Hematopoietic multipotent progenitor cell treated with erythropoietin and hydrocortisone succinate and interleukin-3 and kit ligand, for 17 days (in vitro differentiated cells): ENCODE data around the gene MAMLD1.

Source experiments
- DNase-seq: peaks from one replicate; pipeline ENCODE4 v3.0.0-alpha.2; 2015; ENCODE audit warnings: low spot score

The MAMLD1 gene

DNA sequence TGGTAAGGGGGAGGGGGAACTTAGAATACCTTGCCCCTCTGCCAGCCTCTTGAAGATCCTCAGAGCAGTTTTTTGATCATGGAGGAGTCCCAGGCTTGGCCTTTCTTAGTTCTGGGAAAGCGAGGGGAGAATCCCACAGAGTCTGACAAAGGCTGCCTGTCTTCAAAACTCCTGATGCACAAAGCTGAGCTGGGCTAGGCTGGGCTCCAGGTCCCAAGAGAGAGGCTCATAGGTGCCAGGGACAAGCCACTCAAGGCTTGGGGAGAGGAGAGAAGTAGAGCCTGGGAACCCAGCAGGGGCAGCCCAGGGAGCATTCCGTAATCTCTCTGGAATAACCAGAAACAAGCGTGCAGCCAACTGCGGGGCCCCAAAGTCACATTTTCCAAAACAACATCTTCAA lies 168.3 kb downstream of the MAMLD1 start:
- no peak for DNase-seq

DNA sequence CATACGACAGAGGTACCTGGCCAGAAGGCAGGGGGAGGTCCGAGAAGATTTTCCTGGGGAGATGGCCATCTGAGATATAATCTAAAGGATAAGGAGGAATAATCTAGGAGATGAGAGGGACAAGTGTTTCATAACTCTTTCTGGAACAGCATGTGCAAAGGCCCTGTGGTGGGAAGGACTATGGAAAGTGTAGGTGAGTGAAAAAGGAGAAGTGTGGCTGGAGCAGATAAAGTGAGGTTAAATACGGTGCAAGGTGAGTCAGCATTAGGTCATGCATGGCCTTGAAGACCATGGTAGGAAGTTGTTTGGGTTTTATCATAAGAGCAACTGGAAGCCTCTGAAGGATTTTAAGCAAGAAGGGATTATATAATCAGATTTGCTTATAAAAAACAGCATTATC lies 170.7 kb downstream of the MAMLD1 start:
- DNase-seq = no peak

DNA sequence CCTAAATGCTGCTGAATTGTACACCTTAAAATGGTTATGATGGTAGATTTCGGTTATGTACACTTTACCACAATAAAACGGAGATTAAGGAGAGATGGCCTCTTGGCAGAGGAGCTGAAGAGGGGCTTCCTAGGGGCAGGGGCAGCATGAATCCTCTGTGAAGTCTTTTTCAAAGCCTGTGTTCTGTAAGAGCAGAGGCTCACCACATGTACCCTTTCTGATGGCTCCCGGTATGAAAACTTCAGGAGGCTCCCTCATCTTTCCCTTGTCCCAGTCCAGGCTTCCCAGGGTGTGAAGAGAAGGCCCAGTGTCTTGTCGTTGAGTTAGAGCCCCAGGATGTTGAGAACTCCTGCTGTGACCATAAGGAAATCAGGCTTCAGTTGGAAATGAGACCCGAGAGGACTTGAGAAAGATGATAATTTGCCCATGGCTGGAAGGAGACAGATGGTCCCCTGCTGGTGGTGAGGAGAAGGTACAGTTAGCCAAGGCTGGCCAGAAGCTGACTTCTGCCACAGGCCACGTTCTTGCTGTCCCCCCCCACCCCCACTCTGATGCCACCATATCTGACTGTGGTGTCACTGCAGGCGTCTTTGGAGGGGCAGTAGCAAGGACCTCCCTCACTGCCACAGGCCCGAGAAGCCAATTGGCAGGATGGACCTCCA lies 173.5 kb downstream of the MAMLD1 start:
- no peak for DNase-seq

DNA sequence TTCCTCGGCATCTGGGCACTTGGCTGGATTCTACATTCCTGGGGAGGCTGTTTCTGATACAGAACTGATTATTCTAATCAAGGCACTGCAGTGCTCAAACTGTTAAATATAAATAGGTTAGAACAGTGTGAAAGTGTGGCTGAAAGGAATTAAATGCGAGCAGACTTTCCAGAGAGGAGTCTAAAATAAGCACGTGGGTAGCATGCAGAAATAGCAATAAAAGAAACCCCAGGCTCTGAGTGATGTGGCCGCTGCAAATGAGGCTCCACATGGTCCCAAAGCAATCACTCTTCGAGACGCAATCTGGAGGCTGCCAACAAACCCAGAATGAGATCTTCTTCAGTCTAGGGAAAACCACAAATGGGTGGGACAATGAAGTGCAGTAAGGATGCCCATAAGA lies 174.7 kb downstream of the MAMLD1 start:
- DNase-seq = no peak

DNA sequence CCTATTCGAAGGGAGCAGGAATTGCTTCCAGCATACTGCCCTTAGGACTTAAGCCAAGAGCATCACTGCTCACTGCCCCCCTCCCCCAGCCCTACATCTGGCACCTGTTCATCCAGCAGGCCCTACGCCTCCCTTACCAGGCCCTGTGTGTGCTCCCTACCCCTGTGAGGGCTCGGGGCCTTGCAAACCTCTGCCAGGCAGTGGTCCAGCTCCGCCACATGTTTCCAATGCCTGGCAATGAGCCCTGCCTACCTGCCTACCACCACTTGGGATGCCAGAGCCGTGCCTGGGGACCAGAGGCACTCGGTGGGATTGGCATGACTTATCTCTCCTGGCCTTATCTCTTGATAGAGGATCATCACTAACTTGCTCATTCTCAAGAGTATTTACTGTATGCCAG lies 177.8 kb downstream of the MAMLD1 start:
- no peak for DNase-seq

DNA sequence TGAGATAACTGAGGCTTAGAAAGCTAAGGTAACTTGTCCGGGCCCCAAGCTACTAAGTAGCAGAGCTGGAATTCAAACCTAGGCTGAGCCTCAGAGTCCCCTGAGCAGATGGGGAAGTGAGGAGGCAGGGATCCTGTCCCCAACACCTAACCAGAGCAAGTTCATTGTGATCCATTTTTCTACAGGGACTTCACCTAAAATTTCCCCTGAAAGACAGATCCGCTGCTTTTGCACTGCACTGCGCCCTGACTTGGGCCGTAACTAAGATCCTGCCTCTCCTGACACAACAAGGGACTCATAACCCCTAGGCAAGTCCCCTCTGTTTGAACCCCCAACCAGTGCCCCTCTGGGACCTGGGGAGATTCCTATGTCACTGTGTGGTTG lies 179.7 kb downstream of the MAMLD1 start:
- DNase-seq = no peak

DNA sequence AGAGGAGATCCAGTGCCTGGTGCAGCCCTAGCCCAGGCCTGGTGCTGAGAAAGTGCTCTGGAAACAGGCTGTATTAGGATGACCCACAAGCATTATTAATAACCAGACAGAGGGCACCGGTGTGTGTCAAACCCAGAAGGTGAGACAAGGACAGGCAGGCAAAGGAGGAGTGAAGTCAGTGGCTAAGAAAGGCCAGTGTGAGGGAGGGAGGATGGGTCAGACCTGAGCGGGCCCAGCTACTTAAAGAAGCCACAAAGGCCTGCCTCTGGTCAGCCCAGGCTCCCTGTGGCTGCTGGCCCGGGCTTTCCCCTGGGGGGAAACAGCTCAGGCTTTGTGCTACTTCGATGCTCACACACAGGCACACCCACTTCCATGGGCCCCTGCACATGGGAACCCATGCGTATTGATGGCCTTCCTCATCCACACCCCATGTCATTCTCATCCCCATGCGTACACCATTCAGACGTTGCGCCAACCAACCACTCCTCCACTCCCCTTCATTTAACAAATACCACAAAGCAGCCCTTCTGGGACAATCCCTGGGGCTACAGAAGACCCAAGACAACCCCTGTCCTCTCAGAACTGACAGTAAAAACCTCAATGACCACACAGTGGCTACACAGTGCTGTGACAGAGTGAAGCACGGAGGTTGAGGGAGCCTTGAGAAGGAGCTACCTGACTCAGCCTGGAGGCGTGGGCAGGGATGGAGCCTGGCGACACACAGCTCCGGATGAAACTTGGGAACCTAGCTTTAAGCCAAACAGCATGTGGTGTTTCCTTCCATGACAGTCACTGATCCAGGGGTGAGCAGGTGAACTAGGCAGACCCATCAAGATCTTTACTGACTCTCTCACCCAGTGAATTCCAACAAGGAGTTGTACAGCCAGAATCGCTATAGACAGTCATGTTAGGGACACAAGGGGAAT lies 180.4 kb downstream of the MAMLD1 start:
- DNase-seq = no peak

DNA sequence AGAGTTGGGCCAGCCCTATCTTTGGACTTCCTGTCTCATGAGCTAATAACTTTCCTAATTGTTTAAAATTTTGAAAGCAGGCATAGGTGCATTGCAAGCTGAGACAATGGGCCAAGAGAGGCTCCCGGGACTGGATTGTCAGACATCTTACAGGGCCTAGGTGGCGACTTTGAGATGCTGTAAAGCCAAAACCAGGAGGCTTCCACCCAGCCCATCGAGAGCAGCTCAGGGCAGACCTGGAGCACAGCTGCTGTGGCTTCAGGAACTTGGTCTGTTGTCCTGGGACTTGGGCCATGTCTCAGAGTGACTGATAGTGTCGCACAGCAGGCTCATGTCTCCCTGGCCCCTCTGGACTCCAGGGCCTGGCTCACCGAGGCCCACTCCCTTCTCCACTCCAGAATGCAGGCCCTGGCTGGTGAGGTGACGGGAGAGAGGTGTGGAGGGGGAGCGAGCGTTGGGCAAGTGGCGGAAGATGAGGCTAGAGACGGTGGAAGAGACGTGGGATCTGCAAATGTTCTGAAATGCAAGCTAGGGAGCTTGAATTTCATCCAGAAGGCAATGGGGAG lies 181.2 kb downstream of the MAMLD1 start:
- DNase-seq = no peak

DNA sequence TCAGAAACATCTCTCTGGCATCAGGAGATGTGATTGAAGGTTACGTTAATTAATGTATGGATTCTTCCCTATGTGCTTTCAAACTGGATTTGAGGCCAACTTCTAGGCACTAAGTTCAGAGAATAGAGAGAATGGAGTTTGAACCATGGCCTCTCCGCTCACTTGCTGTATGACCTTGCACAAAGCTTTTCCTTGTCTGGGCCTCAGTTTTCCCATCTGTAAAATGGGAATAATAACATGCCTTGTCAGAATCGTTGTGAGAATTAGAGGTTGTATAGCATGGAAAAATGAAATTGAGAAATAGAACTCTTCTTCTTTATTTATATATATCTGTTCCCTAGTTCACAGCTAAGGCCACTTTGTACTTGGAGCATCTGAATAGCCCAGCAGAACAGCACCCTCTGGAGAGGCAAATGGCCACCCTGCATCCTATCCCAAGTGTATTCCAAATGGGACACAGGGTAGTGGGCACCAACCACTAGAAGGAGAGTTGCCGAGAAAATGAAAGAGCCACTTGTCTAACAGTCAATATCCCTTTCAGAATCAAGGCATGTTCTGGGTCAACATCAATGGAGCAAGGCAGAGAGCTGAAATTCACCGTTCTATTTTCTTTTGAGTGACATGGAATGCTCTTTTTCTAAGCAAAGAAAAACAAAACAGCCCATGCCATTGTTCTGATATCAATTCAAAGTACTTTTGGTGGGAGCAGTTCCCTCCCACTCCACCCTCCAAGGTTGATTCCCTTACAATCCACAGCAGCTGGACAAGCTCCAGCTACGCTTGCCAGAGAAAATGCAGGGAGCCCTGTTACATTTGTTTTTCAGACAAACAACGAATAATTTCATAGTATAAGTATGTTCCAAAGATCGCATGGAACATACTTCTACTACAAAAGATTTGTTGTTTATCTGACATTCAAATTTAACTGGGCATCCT lies 182.0 kb downstream of the MAMLD1 start:
- no peak for DNase-seq

DNA sequence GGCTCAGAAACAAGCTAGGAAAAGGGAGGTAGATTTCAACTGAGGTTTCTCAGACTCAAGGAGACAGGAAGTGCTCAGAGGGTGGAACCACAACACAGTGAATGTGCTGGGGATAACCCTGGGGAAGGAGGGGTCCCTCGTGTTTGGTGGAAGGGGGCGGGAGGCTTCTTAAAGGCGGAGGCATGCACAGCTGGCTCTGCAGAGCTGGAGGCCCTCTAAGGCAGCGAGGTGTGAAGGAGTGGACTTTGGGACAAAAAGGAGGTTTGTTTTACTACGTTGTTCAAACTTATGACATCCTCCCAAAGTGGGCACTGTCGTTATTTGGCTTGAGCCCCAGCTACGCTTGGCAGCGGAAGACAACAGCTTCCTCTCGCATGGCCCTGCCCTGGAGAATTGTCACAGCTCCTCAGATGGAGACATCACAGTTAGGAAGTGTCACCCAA lies 183.6 kb downstream of the MAMLD1 start:
- DNase-seq = no peak

DNA sequence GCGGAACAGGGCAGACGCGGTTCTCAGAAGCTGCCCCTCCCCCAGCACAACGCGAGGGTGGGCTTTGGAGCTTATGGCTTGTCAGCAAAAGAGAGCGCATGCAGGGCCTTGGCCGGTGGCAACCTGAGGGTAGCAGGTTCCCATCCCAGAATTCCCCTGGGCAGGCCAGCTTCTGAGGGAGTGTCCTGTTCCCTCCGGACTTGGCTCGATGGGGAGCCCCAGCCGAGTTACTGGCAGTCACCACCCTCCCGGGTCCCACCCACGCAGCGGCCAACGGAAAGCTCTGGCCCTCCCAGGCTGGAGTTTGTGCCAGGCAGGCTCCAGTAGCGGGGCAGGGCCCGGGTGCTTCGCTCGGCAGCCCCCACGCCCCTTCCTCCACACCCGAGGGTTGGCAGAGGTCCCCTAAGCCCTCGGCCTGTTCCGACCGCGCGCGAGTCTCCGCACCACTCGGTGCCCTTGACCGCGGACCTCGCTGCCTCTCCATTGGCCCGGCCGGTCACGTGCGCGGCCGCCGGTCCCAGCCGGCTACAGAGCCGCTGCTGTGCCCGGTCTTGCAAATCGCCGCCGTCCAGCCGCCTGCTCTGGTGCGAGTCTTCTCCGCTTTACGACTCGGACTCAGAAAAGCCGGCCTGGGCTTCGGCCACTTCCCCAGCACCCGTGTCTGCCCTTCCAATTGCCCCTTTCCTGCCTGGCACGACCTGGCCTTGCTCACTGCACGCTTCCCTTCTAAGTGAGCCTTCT lies 184.4 kb downstream of the MAMLD1 start:
- no peak for DNase-seq

DNA sequence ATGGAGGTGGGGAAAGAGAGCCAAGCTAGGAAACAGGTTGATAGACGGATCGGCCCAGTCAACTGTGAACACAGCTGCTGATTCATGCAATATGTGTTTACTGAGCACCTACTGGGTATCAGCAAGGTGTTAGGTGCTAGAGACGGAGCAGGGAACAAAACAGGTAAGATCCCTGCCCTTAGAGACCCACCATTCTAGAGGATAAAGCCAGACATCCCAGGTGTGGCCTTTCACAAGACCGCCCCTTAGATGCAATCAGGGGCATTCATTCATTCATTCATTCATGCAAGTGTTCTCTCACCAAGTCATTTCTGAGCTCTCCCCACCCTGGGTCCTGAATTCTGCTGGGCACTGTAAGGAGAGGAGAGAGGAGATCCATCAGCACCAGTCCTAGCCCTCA lies 185.1 kb downstream of the MAMLD1 start:
- DNase-seq = no peak

DNA sequence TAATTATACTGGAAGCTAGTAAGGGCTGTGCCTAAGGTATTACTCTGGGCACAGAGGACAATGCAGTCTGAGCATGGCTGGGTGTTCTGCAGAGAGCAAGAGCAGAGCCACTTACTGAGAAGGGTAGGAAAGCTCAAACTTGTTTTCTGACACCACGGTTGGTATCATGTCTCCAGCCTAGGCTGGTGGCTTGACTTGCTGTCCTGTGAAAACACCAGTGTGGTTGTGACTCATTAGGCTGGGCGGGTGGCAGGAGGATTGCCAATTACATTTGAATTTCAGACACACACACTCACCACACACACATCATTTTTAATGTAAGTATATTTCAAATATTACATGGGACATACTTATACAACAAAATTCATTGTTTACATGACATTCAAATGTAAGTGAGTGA lies 185.6 kb downstream of the MAMLD1 start:
- DNase-seq = no peak

DNA sequence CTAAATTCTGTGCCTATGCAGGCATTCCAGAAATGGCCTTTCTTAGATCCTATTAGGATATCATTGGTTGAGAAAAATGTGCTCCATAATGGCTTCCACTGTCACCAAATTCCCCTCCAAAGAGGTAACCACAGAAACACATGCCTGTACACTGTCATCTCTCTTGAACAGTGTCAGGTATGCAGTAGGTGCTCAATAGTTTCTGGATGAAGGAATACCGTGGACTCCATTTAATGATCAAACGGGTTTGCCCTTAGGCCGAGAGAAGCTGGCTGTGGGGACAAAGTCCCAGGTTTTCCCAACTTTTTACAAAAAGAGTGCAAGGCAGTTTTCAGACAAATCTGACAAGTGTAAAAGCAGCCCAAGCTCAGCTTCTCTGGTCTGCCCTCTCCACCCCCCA lies 188.8 kb downstream of the MAMLD1 start:
- no peak for DNase-seq

DNA sequence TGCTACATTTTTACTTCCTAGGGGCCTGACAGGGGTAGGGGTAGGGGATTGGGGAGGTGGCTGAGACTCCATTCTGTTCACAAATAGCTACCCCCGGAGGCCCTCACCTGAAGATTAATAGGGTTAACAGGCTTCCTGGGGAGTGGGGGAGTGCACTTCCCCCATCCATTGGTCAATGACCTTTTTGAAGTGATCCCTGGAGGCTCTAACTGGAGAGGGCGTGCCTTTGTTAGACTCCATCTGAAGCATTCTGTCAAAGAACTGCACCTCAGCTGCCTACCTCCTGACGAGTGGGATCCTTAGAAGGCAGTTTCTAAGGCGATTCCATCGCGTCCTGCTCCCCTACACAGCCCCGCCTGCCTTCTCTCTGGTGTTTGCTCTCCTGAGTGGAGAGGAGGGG lies 195.3 kb downstream of the MAMLD1 start:
- DNase-seq = no peak
